Panc1 (cell line): ENCODE measurements around the gene ADAMTS9.

Source experiments
- CTCF ChIP-seq: fragments of 450-650 bp; IDR thresholded peaks from 2 replicates; pipeline ENCODE4 v1.5.1; 2017; ENCODE audit warnings: mild to moderate bottlenecking
- POLR2AphosphoS5 ChIP-seq: IDR thresholded peaks from 2 replicates; pipeline ENCODE4 v1.6.1; 2012; ENCODE audit warnings: mild to moderate bottlenecking, low read depth, low read length, moderate library complexity
- REST ChIP-seq, 2 experiments: IDR thresholded peaks; 2 replicates each; pipeline ENCODE4 v1.6.1; 2011 to 2012; ENCODE audit warnings: low read depth in 2 of 2, control low read depth in 1 of 2, low read length in 1 of 2, mild to moderate bottlenecking in 1 of 2, moderate library complexity in 1 of 2; ENCODE audit not compliant: insufficient read depth in 1 of 2
- SIN3A ChIP-seq: IDR thresholded peaks from 2 replicates; pipeline ENCODE4 v1.6.1; 2012; ENCODE audit warnings: low read depth, mild to moderate bottlenecking, low read length, moderate library complexity, borderline replicate concordance; ENCODE audit not compliant: insufficient read depth

GRCh38 chr3:64561868-64562267 lies 125.9 kb downstream of the ADAMTS9 start:
- no peak for TF ChIP-seq REST (IDR thresholded peaks at IDR 0.05; ENCODE audit: insufficient read depth in 1 of 2, low read depth in 2 of 2, low read length in 1 of 2)
- TF ChIP-seq CTCF, result no peak
- no peak for TF ChIP-seq POLR2AphosphoS5
- TF ChIP-seq SIN3A, result no peak
